Peyer's patch (tissue), 4 donors: ENCODE data around the gene BMP7. TPM values are rescaled to one million over a fixed set of nuclear protein-coding genes. Genes with fewer than 3 reads are reported as not detected.

Experiments
- DNase-seq, 3 donors: peaks; one replicate each; pipeline ENCODE4 v3.0.0-alpha.2; 2017 to 2019
- H3K27ac ChIP-seq, 4 donors: fragments of 200-600 bp; sonication (generic); one replicate each; pipeline ENCODE4 v1.5.1; 2016 to 2019
- H3K27me3 ChIP-seq, 2 donors: fragments of 200-600 bp; sonication (generic); one replicate each; pipeline ENCODE4 v1.5.1; 2019
- H3K36me3 ChIP-seq, 3 donors: fragments of 200-600 bp; sonication (generic); one replicate each; pipeline ENCODE4 v1.5.1; 2016 to 2019
- H3K4me1 ChIP-seq, 4 donors: fragments of 200-600 bp; sonication (generic); one replicate each; pipeline ENCODE4 v1.5.1; 2016 to 2019
- H3K4me3 ChIP-seq, 4 donors: fragments of 200-600 bp; sonication (generic); 1 replicate in 3 of 4; 2 replicates in 1 of 4; pipeline ENCODE4 v1.5.1; 2016 to 2019; ENCODE audit warnings: mild to moderate bottlenecking in 1 of 4
- H3K9me3 ChIP-seq, 4 donors: fragments of 200-600 bp; sonication (generic); one replicate each; pipeline ENCODE4 v1.5.1; 2016 to 2019; ENCODE audit warnings: mild to moderate bottlenecking in 1 of 4
- CTCF ChIP-seq, 6 experiments: fragments of 450-650 bp in 4 of 6; fragments of 200-600 bp in 2 of 6; sonication (generic) in 1 of 6; IDR thresholded peaks; one replicate each; pipeline ENCODE4 v1.5.1; 2017 to 2019; ENCODE audit warnings: antibody characterized with exemption in 6 of 6, mild to moderate bottlenecking in 3 of 6, moderate library complexity in 1 of 6
- POLR2A ChIP-seq, 2 donors: fragments of 450-650 bp; IDR thresholded peaks; one replicate each; pipeline ENCODE4 v1.5.1; 2017; ENCODE audit warnings: antibody characterized with exemption in 2 of 2, mild to moderate bottlenecking in 2 of 2, moderate library complexity in 2 of 2
- total RNA-seq, 4 donors: library from RNA; depleted of rRNA; stranded (reverse); fragments of >200 nt; gene quantifications; one replicate each; pipeline ENCODE4 v1.1.0, GENCODE V29; 2016

Gene BMP7
- total RNA-seq, 4 donors from 2014 or later = 0.67 to 2.7 TPM; not detected in 2

DNA sequence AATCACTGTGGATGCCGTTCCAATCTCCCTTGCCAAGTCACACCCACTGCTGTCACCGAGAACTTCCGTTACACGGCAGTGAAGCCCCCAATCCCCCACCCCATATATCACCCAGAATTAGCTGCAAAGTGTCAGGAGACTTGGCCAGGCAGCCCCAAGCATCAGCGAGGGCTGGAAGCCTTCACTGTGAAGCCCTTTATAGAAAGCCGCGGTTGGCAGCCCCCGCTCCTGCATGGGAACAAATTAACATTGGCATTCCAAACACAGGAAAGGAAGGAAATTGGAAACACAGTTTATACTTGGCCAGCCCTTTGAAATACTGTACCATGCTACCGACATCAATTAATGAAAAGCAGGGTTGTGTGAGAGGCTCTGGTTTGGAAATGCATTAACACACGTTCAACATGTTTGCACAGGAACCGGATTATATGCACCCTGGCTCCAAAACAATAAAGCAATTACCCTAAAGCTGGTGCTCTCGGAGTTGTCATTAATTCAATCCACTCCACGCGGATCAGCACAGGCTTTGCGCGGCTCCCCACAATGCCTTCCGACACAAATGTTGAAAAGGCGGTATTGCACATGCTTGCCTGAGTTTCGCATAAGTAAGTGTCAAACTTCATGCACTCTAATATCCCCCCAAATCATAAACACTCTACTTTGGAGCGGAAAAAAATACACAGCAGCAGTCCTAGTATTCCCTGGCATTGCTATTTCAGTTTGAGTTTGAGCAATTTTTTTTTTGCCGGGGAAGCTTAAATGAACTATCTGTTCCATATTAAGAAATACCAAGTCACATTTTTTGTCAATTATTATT is 7.1 kb downstream of the BMP7 start:
- TF ChIP-seq CTCF (IDR thresholded peaks at IDR 0.05) = no peak
- no peak for TF ChIP-seq POLR2A (IDR thresholded peaks at IDR 0.05)
- H3K4me1 ChIP-seq = no peaks in the 10 kb centered on the region
- H3K27me3 ChIP-seq = no peaks in the 10 kb centered on the region
- H3K36me3 ChIP-seq = no peaks in the 10 kb centered on the region
- no peaks in the 10 kb centered on the region for H3K9me3 ChIP-seq
- H3K27ac ChIP-seq = no peak overlapping the region
- no peak overlapping the region for H3K4me3 ChIP-seq
- no peak for DNase-seq

DNA sequence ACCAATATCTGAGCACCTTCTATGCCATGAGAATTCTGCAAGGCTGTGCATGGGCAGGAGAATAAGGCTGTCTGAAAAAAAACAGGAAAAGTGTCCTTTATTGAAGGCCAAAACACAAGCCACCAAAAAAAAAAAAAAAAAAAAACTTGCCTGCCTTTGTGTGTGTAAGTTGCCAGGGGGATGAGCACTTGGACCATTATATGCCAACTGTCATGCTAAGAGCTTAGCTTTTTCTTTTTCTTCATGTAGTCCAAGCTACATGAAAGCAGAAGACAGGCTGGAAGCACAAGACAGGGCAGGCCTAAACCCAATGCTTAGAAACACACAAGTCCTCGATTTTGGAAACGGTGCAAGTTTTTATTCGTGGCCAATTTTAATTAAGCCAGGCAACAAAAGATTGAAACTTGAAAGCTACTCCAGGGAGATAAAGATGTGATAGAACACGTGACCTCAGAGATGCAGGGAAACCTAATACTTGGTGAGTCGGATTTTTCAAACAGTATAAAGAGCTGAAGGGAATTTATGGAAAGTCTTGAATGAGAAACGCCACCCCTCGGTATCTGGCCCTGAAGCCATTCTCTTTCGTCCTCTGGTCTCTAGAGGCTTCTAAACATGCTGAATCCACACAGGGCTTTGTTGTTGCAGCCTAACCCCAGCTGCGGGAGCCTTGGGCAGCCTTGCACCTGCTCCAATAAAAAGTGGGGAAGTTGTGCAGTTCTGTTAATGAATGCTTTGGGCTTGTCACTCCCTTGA is 8.6 kb downstream of the BMP7 start:
- Histone ChIP-seq H3K27ac (no peak overlapping the region), H3K4me1 (no peaks in the 10 kb centered on the region)

GRCh38 chr20:57256908-57257307 is 9.5 kb downstream of the BMP7 start:
- no peaks in the 10 kb centered on the region for H3K36me3 ChIP-seq
- DNase-seq = no peak
- H3K27me3 ChIP-seq = no peaks in the 10 kb centered on the region

More for the DNA sequence above, 8.6 kb downstream of the BMP7 start:
- H3K36me3 ChIP-seq = no peaks in the 10 kb centered on the region
- no peak for DNase-seq
- no peaks in the 10 kb centered on the region for H3K9me3 ChIP-seq
- no peaks in the 10 kb centered on the region for H3K27me3 ChIP-seq
- TF ChIP-seq CTCF (IDR thresholded peaks at IDR 0.05) (no peak), POLR2A (IDR thresholded peaks at IDR 0.05) (no peak)
- no peak overlapping the region for H3K4me3 ChIP-seq

GRCh38 chr20:57256205-57256604 is 10.2 kb downstream of the BMP7 start:
- no peaks in the 10 kb centered on the region for H3K36me3 ChIP-seq
- no peaks in the 10 kb centered on the region for H3K27me3 ChIP-seq
- H3K9me3 ChIP-seq = no peaks in the 10 kb centered on the region
- DNase-seq = no peak
- no peaks in the 10 kb centered on the region for H3K4me1 ChIP-seq
- no peak for TF ChIP-seq POLR2A (IDR thresholded peaks at IDR 0.05)
- TF ChIP-seq CTCF (IDR thresholded peaks at IDR 0.05) = no peak
- H3K4me3 ChIP-seq = no peak overlapping the region
- H3K27ac ChIP-seq = no peak overlapping the region

More at GRCh38 chr20:57256908-57257307, 9.5 kb downstream of the BMP7 start:
- Histone ChIP-seq H3K27ac (no peak overlapping the region), H3K9me3 (no peaks in the 10 kb centered on the region), H3K4me1 (no peaks in the 10 kb centered on the region), H3K4me3 (no peak overlapping the region)
- TF ChIP-seq POLR2A (IDR thresholded peaks at IDR 0.05) (no peak), CTCF (IDR thresholded peaks at IDR 0.05) (no peak)

DNA sequence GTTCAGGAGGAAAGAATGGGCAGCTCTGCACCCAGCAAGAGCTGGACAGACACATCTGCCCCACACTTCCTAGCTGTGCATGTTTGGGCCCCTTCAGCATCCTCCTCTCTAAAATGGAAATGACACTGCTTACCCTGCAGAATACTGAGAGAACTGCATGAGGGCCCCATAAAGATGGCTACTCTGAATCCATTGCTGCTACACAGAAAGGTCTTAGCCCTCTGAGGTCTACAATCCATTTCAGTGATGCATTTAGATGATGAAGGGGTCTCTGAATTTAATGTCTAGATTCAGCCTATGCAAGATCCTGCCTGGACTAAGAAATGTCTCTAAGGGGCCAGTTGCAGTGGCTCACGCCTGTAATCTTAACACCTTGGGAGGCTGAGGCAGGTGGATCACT is 11.3 kb downstream of the BMP7 start:
- H3K36me3 ChIP-seq = no peaks in the 10 kb centered on the region
- no peak overlapping the region for H3K4me3 ChIP-seq
- H3K27ac ChIP-seq = no peak overlapping the region
- TF ChIP-seq CTCF (IDR thresholded peaks at IDR 0.05) (no peak), POLR2A (IDR thresholded peaks at IDR 0.05) (no peak)
- H3K27me3 ChIP-seq = no peaks in the 10 kb centered on the region
- H3K9me3 ChIP-seq = no peaks in the 10 kb centered on the region
- H3K4me1 ChIP-seq = no peaks in the 10 kb centered on the region
- no peak for DNase-seq
